Measurements from ENCODE around the gene LHX6.

Gene LHX6

DNA sequence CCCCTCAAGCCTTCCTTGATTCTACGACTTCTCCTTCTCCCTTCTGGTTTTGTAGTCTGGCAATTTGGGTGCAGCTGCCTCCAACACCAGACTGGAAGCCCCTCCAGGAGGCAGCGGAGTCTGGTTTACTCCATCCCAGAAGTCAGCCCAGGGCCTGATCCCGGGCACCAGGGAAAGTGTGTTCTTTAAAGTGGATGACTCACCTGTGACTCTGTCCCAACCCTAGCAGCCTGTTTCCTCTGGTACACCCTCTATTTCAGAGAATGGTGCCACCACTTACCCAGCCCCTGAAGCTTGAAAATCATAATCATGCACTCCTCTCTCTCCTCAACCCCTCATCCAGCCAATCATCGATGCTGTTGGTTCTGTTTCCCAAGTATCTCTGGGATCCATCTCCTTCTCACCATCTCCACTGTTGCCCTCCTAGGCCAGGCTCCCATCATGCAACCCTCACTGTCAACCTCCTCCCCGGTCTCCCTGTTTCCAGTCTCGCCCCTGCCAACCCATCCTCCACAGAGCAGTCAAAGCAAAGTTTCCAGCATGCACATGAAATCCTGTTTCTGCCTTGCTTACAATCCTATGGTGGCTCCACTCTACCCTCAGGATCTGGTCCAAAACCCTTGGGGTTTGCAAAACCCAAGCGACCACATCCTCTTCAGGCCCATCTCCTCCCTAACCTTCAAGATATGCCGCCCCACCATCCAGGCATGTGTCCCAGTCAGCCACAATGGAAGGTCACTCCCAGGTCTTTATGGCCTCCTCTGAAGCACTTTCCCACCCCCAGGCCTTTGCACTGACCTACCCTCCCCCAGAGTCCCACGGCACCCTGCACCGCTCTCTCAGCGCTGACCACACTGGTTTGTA lies 10.5 kb downstream of the LHX6 start:
- no peak for TF ChIP-seq POLR2AphosphoS5 (IDR thresholded peaks at IDR 0.05; ENCODE audit: low read depth, low read length)
- no peak for TF ChIP-seq FOXP2 (optimal IDR thresholded peaks at IDR 0.05; ENCODE audit: borderline replicate concordance, extremely low read depth, extremely low read length, insufficient read depth)
- TF ChIP-seq TAF1 (IDR thresholded peaks at IDR 0.05; ENCODE audit: borderline replicate concordance, insufficient read depth, low read length) = no peak
- TF ChIP-seq, protein P1, sequence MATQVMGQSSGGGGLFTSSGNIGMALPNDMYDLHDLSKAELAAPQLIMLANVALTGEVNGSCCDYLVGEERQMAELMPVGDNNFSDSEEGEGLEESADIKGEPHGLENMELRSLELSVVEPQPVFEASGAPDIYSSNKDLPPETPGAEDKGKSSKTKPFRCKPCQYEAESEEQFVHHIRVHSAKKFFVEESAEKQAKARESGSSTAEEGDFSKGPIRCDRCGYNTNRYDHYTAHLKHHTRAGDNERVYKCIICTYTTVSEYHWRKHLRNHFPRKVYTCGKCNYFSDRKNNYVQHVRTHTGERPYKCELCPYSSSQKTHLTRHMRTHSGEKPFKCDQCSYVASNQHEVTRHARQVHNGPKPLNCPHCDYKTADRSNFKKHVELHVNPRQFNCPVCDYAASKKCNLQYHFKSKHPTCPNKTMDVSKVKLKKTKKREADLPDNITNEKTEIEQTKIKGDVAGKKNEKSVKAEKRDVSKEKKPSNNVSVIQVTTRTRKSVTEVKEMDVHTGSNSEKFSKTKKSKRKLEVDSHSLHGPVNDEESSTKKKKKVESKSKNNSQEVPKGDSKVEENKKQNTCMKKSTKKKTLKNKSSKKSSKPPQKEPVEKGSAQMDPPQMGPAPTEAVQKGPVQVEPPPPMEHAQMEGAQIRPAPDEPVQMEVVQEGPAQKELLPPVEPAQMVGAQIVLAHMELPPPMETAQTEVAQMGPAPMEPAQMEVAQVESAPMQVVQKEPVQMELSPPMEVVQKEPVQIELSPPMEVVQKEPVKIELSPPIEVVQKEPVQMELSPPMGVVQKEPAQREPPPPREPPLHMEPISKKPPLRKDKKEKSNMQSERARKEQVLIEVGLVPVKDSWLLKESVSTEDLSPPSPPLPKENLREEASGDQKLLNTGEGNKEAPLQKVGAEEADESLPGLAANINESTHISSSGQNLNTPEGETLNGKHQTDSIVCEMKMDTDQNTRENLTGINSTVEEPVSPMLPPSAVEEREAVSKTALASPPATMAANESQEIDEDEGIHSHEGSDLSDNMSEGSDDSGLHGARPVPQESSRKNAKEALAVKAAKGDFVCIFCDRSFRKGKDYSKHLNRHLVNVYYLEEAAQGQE (IDR thresholded peaks at IDR 0.05; ENCODE audit: insufficient read depth in 1 of 2, low read depth in 2 of 2, low read length in 2 of 2) = no peak
- TF ChIP-seq SIN3A (IDR thresholded peaks at IDR 0.05; ENCODE audit: borderline replicate concordance, insufficient read depth, low read length) = no peak

DNA sequence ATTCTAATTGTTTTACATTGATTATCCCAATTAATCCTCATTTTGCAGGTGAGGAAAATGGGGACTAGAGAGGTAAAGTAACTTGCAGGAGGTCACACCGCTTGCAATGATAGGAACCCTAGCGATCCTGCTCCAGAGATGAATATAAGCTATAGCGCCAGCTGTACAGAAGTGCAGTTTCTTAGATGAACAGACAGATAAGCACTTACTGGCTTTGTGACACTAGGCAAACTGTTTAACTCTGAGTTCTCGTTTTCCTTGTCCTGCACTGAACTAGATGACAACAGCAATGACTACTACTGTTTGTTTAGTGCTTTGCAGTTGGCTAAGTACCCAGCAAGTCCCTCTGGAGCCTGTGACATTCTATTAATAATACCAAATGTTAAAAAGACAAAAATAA lies 11.1 kb downstream of the LHX6 start:
- TF ChIP-seq, protein P1 (IDR thresholded peaks at IDR 0.05; ENCODE audit: insufficient read depth in 1 of 2, low read depth in 2 of 2, low read length in 2 of 2) = no peak
- TF ChIP-seq POLR2AphosphoS5 (IDR thresholded peaks at IDR 0.05; ENCODE audit: low read depth, low read length) = no peak
- no peak for TF ChIP-seq TAF1 (IDR thresholded peaks at IDR 0.05; ENCODE audit: borderline replicate concordance, insufficient read depth, low read length)
- no peak for TF ChIP-seq SIN3A (IDR thresholded peaks at IDR 0.05; ENCODE audit: borderline replicate concordance, insufficient read depth, low read length)
- TF ChIP-seq FOXP2 (optimal IDR thresholded peaks at IDR 0.05; ENCODE audit: borderline replicate concordance, extremely low read depth, extremely low read length, insufficient read depth) = no peak

DNA sequence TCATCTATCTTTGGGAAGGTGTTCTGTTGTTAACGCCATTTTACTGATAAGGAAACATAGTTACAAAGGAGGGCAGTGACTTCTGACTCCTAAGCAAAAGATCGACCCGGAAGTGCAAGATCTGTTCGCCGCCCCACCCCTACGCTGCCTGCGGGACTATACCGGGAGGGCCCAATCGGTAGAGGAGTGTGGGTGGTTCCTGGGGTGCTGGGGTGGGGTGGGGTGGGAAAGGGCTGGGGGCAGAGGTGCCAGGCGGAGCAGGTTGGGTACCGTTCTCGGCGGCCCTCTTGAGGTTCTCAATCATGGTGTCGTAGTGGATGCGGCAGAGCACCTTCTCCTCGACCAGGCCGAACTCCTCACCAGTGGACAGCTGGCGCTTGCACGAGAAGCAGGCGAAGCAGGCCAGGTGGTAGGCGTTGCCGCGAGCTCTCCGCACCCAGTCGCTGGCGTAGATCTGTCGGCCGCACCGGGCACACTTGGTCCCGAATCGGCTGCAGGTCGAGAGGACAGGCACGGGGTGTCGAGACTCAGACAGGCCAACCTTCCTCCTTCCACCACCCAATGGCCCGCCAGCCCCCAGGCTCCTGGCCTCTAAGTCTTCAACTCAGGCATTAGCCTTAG lies 11.8 kb downstream of the LHX6 start:
- no peak for TF ChIP-seq SIN3A (IDR thresholded peaks at IDR 0.05; ENCODE audit: borderline replicate concordance, insufficient read depth, low read length)
- TF ChIP-seq TAF1 (IDR thresholded peaks at IDR 0.05; ENCODE audit: borderline replicate concordance, insufficient read depth, low read length) = no peak
- TF ChIP-seq POLR2AphosphoS5 (IDR thresholded peaks at IDR 0.05; ENCODE audit: low read depth, low read length) = no peak
- TF ChIP-seq, protein P1 (IDR thresholded peaks at IDR 0.05; ENCODE audit: insufficient read depth in 1 of 2, low read depth in 2 of 2, low read length in 2 of 2) = no peak
- no peak for TF ChIP-seq FOXP2 (optimal IDR thresholded peaks at IDR 0.05; ENCODE audit: borderline replicate concordance, extremely low read depth, extremely low read length, insufficient read depth)

DNA sequence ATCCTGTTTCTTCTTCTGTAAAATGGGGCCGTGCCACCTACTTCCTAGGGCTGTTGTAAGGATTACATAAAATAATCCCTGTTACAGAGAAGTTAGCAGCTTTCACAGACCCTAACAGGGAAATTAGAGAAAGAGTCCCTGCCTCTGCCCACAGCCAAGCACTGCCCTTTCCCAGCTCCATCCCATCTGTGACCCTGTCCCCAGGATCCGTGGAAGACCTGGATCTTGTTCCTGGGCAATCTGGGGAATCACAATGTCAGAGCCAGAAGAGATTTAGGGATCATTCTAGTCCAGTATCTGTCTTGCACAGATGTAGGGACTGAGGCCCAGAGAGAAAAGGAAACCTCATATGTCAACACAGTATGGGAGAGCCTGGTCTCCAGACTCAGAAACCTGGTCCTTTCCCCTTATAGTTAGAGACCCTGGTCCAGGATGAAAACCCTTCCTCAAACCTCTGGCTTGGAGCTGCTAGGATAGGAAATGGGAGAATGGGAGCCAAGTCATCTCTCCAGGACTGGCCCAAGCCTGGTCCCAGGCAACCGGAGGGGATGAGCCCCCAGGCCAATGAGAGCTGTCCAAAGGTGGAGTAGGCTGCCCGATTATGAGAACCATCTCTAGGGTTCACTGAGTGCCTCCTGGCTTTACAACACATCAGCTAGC lies 12.5 kb downstream of the LHX6 start:
- TF ChIP-seq TAF1 (IDR thresholded peaks at IDR 0.05; ENCODE audit: borderline replicate concordance, insufficient read depth, low read length) (no peak), POLR2AphosphoS5 (IDR thresholded peaks at IDR 0.05; ENCODE audit: low read depth, low read length) (no peak), SIN3A (IDR thresholded peaks at IDR 0.05; ENCODE audit: borderline replicate concordance, insufficient read depth, low read length) (no peak), FOXP2 (optimal IDR thresholded peaks at IDR 0.05; ENCODE audit: borderline replicate concordance, extremely low read depth, extremely low read length, insufficient read depth) (no peak)
- TF ChIP-seq, protein P1 (IDR thresholded peaks at IDR 0.05; ENCODE audit: insufficient read depth in 1 of 2, low read depth in 2 of 2, low read length in 2 of 2) = no peak

Measured in PFSK-1 (cell line).